H1 (cell line): ENCODE measurements around the gene MS4A6A.

Experiments used
- EGR1 ChIP-seq: IDR thresholded peaks from 2 replicates; pipeline ENCODE4 v1.6.1; 2011; ENCODE audit warnings: low read depth, low read length, borderline replicate concordance
- EP300 ChIP-seq, 2 experiments: IDR thresholded peaks; 1 replicate in 1 of 2; 2 replicates in 1 of 2; pipeline ENCODE4 v1.6.1; 2011 to 2012; ENCODE audit warnings: low read depth in 2 of 2, low read length in 2 of 2, mild to moderate bottlenecking in 2 of 2, borderline replicate concordance in 1 of 2, inconsistent platforms in 1 of 2, moderate library complexity in 1 of 2
- NRF1 ChIP-seq: IDR thresholded peaks from 2 replicates; pipeline ENCODE4 v1.6.1; 2011; ENCODE audit warnings: mild to moderate bottlenecking, low read depth, low read length, improper control_type of control experiment
- RAD21 ChIP-seq, 2 experiments: IDR thresholded peaks in 1 of 2; conservative IDR thresholded peaks in 1 of 2; 2 replicates each; pipeline ENCODE4 v1.6.1; 2011; ENCODE audit warnings: low read depth in 2 of 2, low read length in 2 of 2, improper control_type of control experiment in 1 of 2, inconsistent platforms in 1 of 2, mild to moderate bottlenecking in 1 of 2, moderate library complexity in 1 of 2

DNA sequence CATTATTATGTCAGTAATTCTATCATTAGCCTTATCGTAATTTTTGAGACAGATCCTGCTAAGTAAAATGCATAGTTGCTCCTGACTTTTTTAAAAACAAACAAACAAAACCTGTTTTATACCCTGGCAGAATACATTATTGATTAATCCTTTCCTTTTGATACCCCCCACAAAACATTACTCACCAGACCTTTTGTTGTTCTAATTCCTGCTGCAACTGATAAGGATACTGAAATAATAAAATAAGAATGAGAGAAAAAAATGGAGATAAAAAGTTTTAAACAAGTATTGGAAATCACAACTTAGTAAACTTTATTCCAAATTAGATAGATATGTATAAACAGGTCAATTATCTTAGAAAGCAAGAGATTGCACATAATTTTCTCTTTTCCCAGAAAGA, 31.5 kb upstream of the MS4A6A start:
- no peak for TF ChIP-seq EGR1
- no peak for TF ChIP-seq EP300 (IDR thresholded peaks at IDR 0.05; ENCODE audit: borderline replicate concordance in 1 of 2, low read depth in 2 of 2, low read length in 2 of 2)
- no peak for TF ChIP-seq RAD21 (IDR thresholded peaks at IDR 0.05 in 1 of 2, conservative IDR thresholded peaks at IDR 0.05 in 1 of 2; ENCODE audit: low read depth in 2 of 2, low read length in 2 of 2)
- TF ChIP-seq NRF1: no peak
